H1 (cell line): ENCODE data around the gene SAMD4A. TPM values are rescaled to one million over a fixed set of nuclear protein-coding genes. Genes with fewer than 3 reads are reported as not detected.

ENCODE experiments used
- CTCF ChIA-PET: fragments of 300-600 bp; sonication (Branson Sonifier 250); formaldehyde crosslinking; loops from one replicate; lab custom pipeline; 2021; ENCODE audit not compliant: partially characterized antibody; lab: Charles Lee
- POLR2A ChIA-PET: fragments of 300-600 bp; sonication (Branson Sonifier 250); formaldehyde crosslinking; loops from one replicate; lab custom pipeline; 2021; ENCODE audit warnings: inconsistent platforms; ENCODE audit not compliant: partially characterized antibody; lab: Charles Lee
- DNase-seq, 2 experiments: peaks; one replicate each; pipeline versions ENCODE4 v3.0.0 to v3.0.0-alpha.2; 2010 to 2022; ENCODE audit warnings: low spot score in 2 of 2, low read depth in 1 of 2, mixed read lengths in 1 of 2
- FAIRE-seq: peaks from 2 replicates; lab custom pipeline; 2011; peaks lifted over from hg19 to GRCh38; lab: Jason Lieb, UNC
- H2AFZ ChIP-seq: 2 replicates; pipeline ENCODE4 v1.8.1; 2012; ENCODE audit warnings: low read length, inconsistent platforms
- H2AK5ac ChIP-seq: 2 replicates; pipeline ENCODE4 v1.6.1; 2013; ENCODE audit warnings: low read depth, low read length
- H2BK120ac ChIP-seq: replicated peaks from 2 replicates; pipeline ENCODE3; 2013; ENCODE audit warnings: low read depth, low read length, inconsistent platforms
- H2BK12ac ChIP-seq: 2 replicates; pipeline ENCODE4 v1.6.1; 2013; ENCODE audit warnings: low read depth, low read length
- H2BK15ac ChIP-seq: 2 replicates; pipeline ENCODE4 v1.6.1; 2013; ENCODE audit warnings: low read length
- H2BK20ac ChIP-seq: 2 replicates; pipeline ENCODE4 v1.6.1; 2013; ENCODE audit warnings: low read length
- H2BK5ac ChIP-seq: 2 replicates; pipeline ENCODE4 v1.6.1; 2013; ENCODE audit warnings: low read depth, low read length
- H3K14ac ChIP-seq: 2 replicates; pipeline ENCODE4 v1.6.1; 2013; ENCODE audit warnings: inconsistent platforms; ENCODE audit not compliant: insufficient read length
- H3K18ac ChIP-seq: 2 replicates; pipeline ENCODE4 v1.6.1; 2013; ENCODE audit warnings: low read length; ENCODE audit errors: extremely low read depth
- H3K23ac ChIP-seq: 2 replicates; pipeline ENCODE4 v1.6.1; 2013; ENCODE audit warnings: inconsistent platforms; ENCODE audit not compliant: insufficient read length
- H3K23me2 ChIP-seq: 2 replicates; pipeline ENCODE4 v1.6.1; 2013; ENCODE audit warnings: low read depth, low read length
- H3K27ac ChIP-seq: 2 replicates; pipeline ENCODE4 v1.6.1; 2011; ENCODE audit warnings: low read depth, low read length, inconsistent platforms
- H3K27me3 ChIP-seq, 4 experiments: replicated peaks in 1 of 4; 1 replicate in 1 of 4; 2 replicates in 3 of 4; pipeline versions ENCODE4 v1.6.1 to v1.8.1; 2011 to 2013; ENCODE audit warnings: low read length in 3 of 4, mild to moderate bottlenecking in 3 of 4, inconsistent platforms in 2 of 4, mixed read lengths in 2 of 4, moderate library complexity in 1 of 4; ENCODE audit not compliant: control insufficient read depth in 3 of 4, insufficient read depth in 3 of 4; ENCODE audit errors: extremely low read depth in 1 of 4
- H3K36me3 ChIP-seq, 4 experiments: 2 replicates each; pipeline versions ENCODE4 v1.6.1 to v1.8.1; 2011 to 2013; ENCODE audit warnings: mild to moderate bottlenecking in 4 of 4, low read length in 3 of 4, moderate library complexity in 2 of 4, control low read depth in 1 of 4, inconsistent platforms in 1 of 4; ENCODE audit not compliant: insufficient read depth in 4 of 4, control insufficient read depth in 2 of 4
- H3K4ac ChIP-seq: replicated peaks from 2 replicates; pipeline ENCODE3; 2013; ENCODE audit warnings: low read length, low read depth, mixed read lengths, inconsistent platforms; ENCODE audit not compliant: insufficient read length
- H3K4me1 ChIP-seq, 4 experiments: replicated peaks in 1 of 4; 1 replicate in 1 of 4; 2 replicates in 3 of 4; pipeline versions ENCODE4 v1.6.1 to v1.8.1; 2011 to 2013; ENCODE audit warnings: low read length in 3 of 4, inconsistent platforms in 2 of 4, mixed read lengths in 1 of 4; ENCODE audit not compliant: insufficient read depth in 4 of 4, control insufficient read depth in 3 of 4
- H3K4me2 ChIP-seq, 2 experiments: 2 replicates each; pipeline versions ENCODE4 v1.6.1 to v1.8.1; 2011 to 2013; ENCODE audit warnings: low read depth in 2 of 2, low read length in 2 of 2, control low read depth in 1 of 2, inconsistent platforms in 1 of 2, mild to moderate bottlenecking in 1 of 2; ENCODE audit not compliant: insufficient read depth in 1 of 2
- H3K4me3 ChIP-seq, 4 experiments: fragments of 200-600, 300-600 bp in 1 of 4; sonication (generic), shearing (Covaris generic), sonication (Bioruptor Twin) in 1 of 4; 2 replicates each; pipeline versions ENCODE4 v1.5.1 to v1.8.1; 2011 to 2016; ENCODE audit warnings: low read length in 4 of 4, low read depth in 3 of 4, control low read depth in 2 of 4, inconsistent platforms in 2 of 4, mild to moderate bottlenecking in 2 of 4, mixed read lengths in 1 of 4, moderate library complexity in 1 of 4; ENCODE audit not compliant: insufficient read depth in 2 of 4; ENCODE audit errors: extremely low read depth in 1 of 4
- H3K56ac ChIP-seq: replicated peaks from 2 replicates; pipeline ENCODE3; 2013; ENCODE audit warnings: low read depth, mild to moderate bottlenecking, mixed read lengths, low read length, inconsistent platforms; ENCODE audit not compliant: insufficient read length
- H3K79me1 ChIP-seq: 2 replicates; pipeline ENCODE4 v1.6.1; 2013; ENCODE audit warnings: low read depth, low read length, control low read depth
- H3K79me2 ChIP-seq, 2 experiments: 2 replicates each; pipeline versions ENCODE4 v1.6.1 to v1.8.1; 2012 to 2013; ENCODE audit warnings: low read length in 2 of 2, mild to moderate bottlenecking in 2 of 2, inconsistent platforms in 1 of 2; ENCODE audit not compliant: insufficient read depth in 2 of 2, control insufficient read depth in 1 of 2
- H3K9ac ChIP-seq, 4 experiments: replicated peaks in 1 of 4; 1 replicate in 1 of 4; 2 replicates in 3 of 4; pipeline versions ENCODE4 v1.6.1 to v1.8.1; 2011 to 2013; ENCODE audit warnings: low read depth in 3 of 4, low read length in 3 of 4, control low read depth in 2 of 4, mild to moderate bottlenecking in 2 of 4, moderate library complexity in 2 of 4, inconsistent platforms in 1 of 4; ENCODE audit errors: extremely low read depth in 1 of 4
- H3K9me3 ChIP-seq, 2 experiments: 2 replicates each; pipeline versions ENCODE4 v1.6.1 to v1.8.1; 2012 to 2013; ENCODE audit warnings: mild to moderate bottlenecking in 2 of 2, moderate library complexity in 2 of 2, control low read depth in 1 of 2, inconsistent platforms in 1 of 2, low read depth in 1 of 2, low read length in 1 of 2, mixed read lengths in 1 of 2; ENCODE audit not compliant: insufficient read depth in 2 of 2
- H4K20me1 ChIP-seq, 2 experiments: replicated peaks in 1 of 2; 2 replicates each; pipeline versions ENCODE3 to v1.8.1; 2011 to 2013; ENCODE audit warnings: inconsistent platforms in 2 of 2, low read length in 2 of 2, mild to moderate bottlenecking in 1 of 2; ENCODE audit not compliant: insufficient read depth in 2 of 2, control insufficient read depth in 1 of 2
- H4K5ac ChIP-seq: 2 replicates; pipeline ENCODE4 v1.6.1; 2013; ENCODE audit warnings: low read length, low read depth, mixed read lengths, inconsistent platforms; ENCODE audit not compliant: insufficient read length
- H4K8ac ChIP-seq: 2 replicates; pipeline ENCODE4 v1.8.0; 2013; ENCODE audit warnings: mild to moderate bottlenecking, moderate library complexity, low read length, inconsistent platforms; ENCODE audit not compliant: insufficient read depth; ENCODE audit errors: extremely low read depth
- H4K91ac ChIP-seq: replicated peaks from 2 replicates; pipeline ENCODE3; 2013; ENCODE audit warnings: low read length, mixed read lengths, inconsistent platforms; ENCODE audit not compliant: insufficient read length
- ASH2L ChIP-seq: fragments of 200-600, 300-600 bp; sonication (generic); IDR thresholded peaks from one replicate; pipeline ENCODE4 v1.7.1; 2017; ENCODE audit warnings: low read length
- BRCA1 ChIP-seq: IDR thresholded peaks from 2 replicates; pipeline ENCODE4 v1.6.1; 2012; ENCODE audit warnings: low read depth, low read length, improper control_type of control experiment
- CBX8 ChIP-seq: fragments of 300-800, 300-1000 bp; sonication (generic); IDR thresholded peaks from 2 replicates; pipeline ENCODE4 v1.7.1; 2016; ENCODE audit warnings: low read depth, low read length, borderline replicate concordance
- CHD1 ChIP-seq: IDR thresholded peaks from 2 replicates; pipeline ENCODE4 v1.6.1; 2012; ENCODE audit warnings: low read depth, low read length, improper control_type of control experiment
- EZH2 ChIP-seq: fragments of 200-600 bp; sonication (generic); IDR thresholded peaks from 2 replicates; pipeline ENCODE4 v1.7.1; 2012; ENCODE audit warnings: low read depth, mild to moderate bottlenecking, moderate library complexity, low read length, inconsistent platforms; ENCODE audit not compliant: severe bottlenecking
- HDAC2 ChIP-seq, 2 experiments: fragments of 300-600 bp in 1 of 2; sonication (generic) in 1 of 2; IDR thresholded peaks; 2 replicates each; pipeline ENCODE4 v1.6.1; 2011 to 2012; ENCODE audit warnings: low read depth in 2 of 2, low read length in 2 of 2, mild to moderate bottlenecking in 2 of 2, moderate library complexity in 2 of 2, borderline replicate concordance in 1 of 2, inconsistent platforms in 1 of 2
- JUN ChIP-seq: IDR thresholded peaks from 2 replicates; pipeline ENCODE4 v1.6.1; 2011; ENCODE audit warnings: low read depth, mild to moderate bottlenecking, improper control_type of control experiment, low read length
- KDM5A ChIP-seq: fragments of 200-600 bp; IDR thresholded peaks from 2 replicates; pipeline ENCODE4 v1.7.1; 2012; ENCODE audit warnings: mild to moderate bottlenecking, low read length, inconsistent platforms, mixed read lengths
- PHF8 ChIP-seq: fragments of 200-600 bp; sonication (generic); conservative IDR thresholded peaks from 2 replicates; pipeline ENCODE4 v1.7.1; 2012; ENCODE audit warnings: low read depth, mild to moderate bottlenecking, inconsistent platforms, low read length, moderate library complexity
- POLR2A ChIP-seq, 2 experiments: IDR thresholded peaks; 1 replicate in 1 of 2; 2 replicates in 1 of 2; pipeline ENCODE4 v1.6.1; 2011; ENCODE audit warnings: low read depth in 2 of 2, low read length in 2 of 2, mild to moderate bottlenecking in 2 of 2; ENCODE audit errors: control extremely low read depth in 1 of 2
- SAP30 ChIP-seq: fragments of 300-600 bp; sonication (generic); IDR thresholded peaks from 2 replicates; pipeline ENCODE4 v1.7.1; 2012; ENCODE audit warnings: low read length, moderate library complexity, mild to moderate bottlenecking, inconsistent platforms; ENCODE audit not compliant: insufficient read depth, insufficient replicate concordance
- SIN3A ChIP-seq, 2 experiments: IDR thresholded peaks in 1 of 2; conservative IDR thresholded peaks in 1 of 2; 2 replicates each; pipeline ENCODE4 v1.6.1; 2011 to 2012; ENCODE audit warnings: low read length in 2 of 2, improper control_type of control experiment in 1 of 2, low read depth in 1 of 2, mild to moderate bottlenecking in 1 of 2
- SP4 ChIP-seq: IDR thresholded peaks from 2 replicates; pipeline ENCODE4 v1.6.1; 2012; ENCODE audit warnings: low read length, inconsistent platforms
- WGBS, 2 experiments: shearing (Covaris generic) in 1 of 2; methylation state at CpG; one replicate each; pipeline versions ENCODE4 v1.1.6 to v1.1.7; 2013 to 2015; ENCODE audit warnings: low lambda C conversion rate in 2 of 2, mixed read lengths in 2 of 2, inconsistent platforms in 1 of 2, low coverage in 1 of 2, missing lambda C conversion rate in 1 of 2; ENCODE audit not compliant: insufficient replicate concordance in 2 of 2, insufficient coverage in 1 of 2, insufficient read length in 1 of 2; ENCODE audit errors: extremely low coverage in 1 of 2, missing lambda C conversion rate in 1 of 2; 5-methylcytosine and 5-hydroxymethylcytosine counted together
- polyA plus RNA-seq, 7 experiments: library from polyadenylated mRNA; depleted of rRNA in 3 of 7; stranded (reverse) in 5 of 7; unstranded in 2 of 7; fragments of >200 nt in 5 of 7; fragments of 200-250 nt in 2 of 7; gene quantifications; 1 replicate in 5 of 7; 2 replicates in 1 of 7; 4 replicates in 1 of 7; pipeline versions ENCODE4 v1.2.1 to v1.2.3, GENCODE V29; 2011 to 2013; ENCODE audit warnings: missing spikeins in 2 of 7, mixed read lengths in 2 of 7
- total RNA-seq: library from RNA; stranded (reverse); fragmentation: NEBNext Ultra II Directional; extraction: Animal tissue kit (Norgen Biotek cat#: 25700); gene quantifications from 2 replicates; pipeline ENCODE4 v1.2.1, GENCODE V29; 2021

SAMD4A gene
- total and polyA plus RNA-seq, 2 of the 8 experiments (the other 6 are each of a cell fraction or from before 2014, with no cell fraction given): 2.4 to 12.3 TPM

- no peak overlapping the region for H3K27ac ChIP-seq
- POLR2A ChIA-PET: interaction anchor here (0.6 kb wide), 2 partner anchors 31 to 400 kb away, joined by 3 read pairs; no protein-coding TSS in a partner anchor
- TF ChIP-seq SP4: no peak
- TF ChIP-seq CHD1: no peak
- no peak for TF ChIP-seq SIN3A (conservative IDR thresholded peaks at IDR 0.05 in 1 of 2, IDR thresholded peaks at IDR 0.05 in 1 of 2; ENCODE audit: low read depth in 1 of 2, low read length in 2 of 2)
- no peak for TF ChIP-seq KDM5A
- no peak for TF ChIP-seq SAP30
- TF ChIP-seq ASH2L: no peak
- no peak for TF ChIP-seq PHF8
- TF ChIP-seq EZH2: no peak
- TF ChIP-seq HDAC2 (IDR thresholded peaks at IDR 0.05; ENCODE audit: borderline replicate concordance in 1 of 2, low read depth in 2 of 2, low read length in 2 of 2): no peak
- no peak for TF ChIP-seq CBX8
- no peak for TF ChIP-seq BRCA1
- no peak for TF ChIP-seq JUN
- TF ChIP-seq POLR2A (IDR thresholded peaks at IDR 0.05; ENCODE audit: control extremely low read depth in 1 of 2, low read depth in 2 of 2, low read length in 2 of 2): no peak
Measured at GRCh38 chr14:54603362-54603761, 36.4 kb downstream of the SAMD4A start.

More at GRCh38 chr14:54603362-54603761, 36.4 kb downstream of the SAMD4A start:
- H3K79me2 ChIP-seq: peaks cover 0 to 6% of the 10 kb centered on the region in 2 experiments; a peak in 2 of 4 replicates
- H3K23me2 ChIP-seq: no peaks in the 10 kb centered on the region
- H3K56ac ChIP-seq: no peak overlapping the region
- H2BK20ac ChIP-seq: no peak overlapping the region
- H2AFZ ChIP-seq: no peak overlapping the region
- no peaks in the 10 kb centered on the region for H3K9me3 ChIP-seq
- H3K4ac ChIP-seq: no peak overlapping the region
- no peak overlapping the region for H2BK5ac ChIP-seq
- no peak overlapping the region for H3K14ac ChIP-seq
- H3K27me3 ChIP-seq: no peaks in the 10 kb centered on the region
- no peaks in the 10 kb centered on the region for H4K20me1 ChIP-seq
- H3K4me1 ChIP-seq: peaks cover 0 to 7% (median 3%) of the 10 kb centered on the region in 4 experiments; a peak in 6 of 7 replicates
- no peak overlapping the region for H4K5ac ChIP-seq
- no peak overlapping the region for H2BK12ac ChIP-seq
- DNase-seq (no peak), FAIRE-seq (no peak)
- no peak overlapping the region for H4K91ac ChIP-seq
- CTCF ChIA-PET: interaction anchor here (1.1 to 1.4 kb wide), 4 partner anchors 9 to 40 kb away, joined by 3 to 5 read pairs (median 4); no protein-coding TSS in a partner anchor
- no peaks in the 10 kb centered on the region for H3K36me3 ChIP-seq
- 86% methylated on average over 1 of the region's 1 CpG; no CpG with 5 or more reads in 1 of the 2 experiments for WGBS, 2 experiments
- peaks cover 5% of the 10 kb centered on the region; the same call in 1 of the 2 replicates for H3K79me1 ChIP-seq
- H2AK5ac ChIP-seq: no peak overlapping the region
- no peak overlapping the region for H3K4me3 ChIP-seq
- no peak overlapping the region for H3K18ac ChIP-seq
- no peak overlapping the region for H4K8ac ChIP-seq
- H2BK15ac ChIP-seq: no peak overlapping the region
- H3K4me2 ChIP-seq: no peak overlapping the region
- no peak overlapping the region for H3K9ac ChIP-seq
- H2BK120ac ChIP-seq: no peak overlapping the region
- H3K23ac ChIP-seq: no peak overlapping the region
